Gastrocnemius medialis (tissue), 4 donors: ENCODE measurements around the gene MYL7.

Source experiments
- CTCF ChIP-seq, 5 experiments: fragments of 450-650 bp in 3 of 5; fragments of 200-600 bp in 2 of 5; sonication (generic) in 2 of 5; IDR thresholded peaks in 4 of 5; conservative IDR thresholded peaks in 1 of 5; 1 replicate in 4 of 5; 2 replicates in 1 of 5; pipeline ENCODE4 v1.5.1; 2016 to 2019; ENCODE audit warnings: antibody characterized with exemption in 5 of 5, mild to moderate bottlenecking in 3 of 5, moderate library complexity in 3 of 5
- POLR2A ChIP-seq, 2 donors: fragments of 450-650 bp; IDR thresholded peaks; one replicate each; pipeline ENCODE4 v1.6.1; 2017; ENCODE audit warnings: antibody characterized with exemption in 2 of 2, mild to moderate bottlenecking in 2 of 2, moderate library complexity in 2 of 2

GRCh38 chr7:44184873-44185446 is 43.8 kb upstream of the MYL7 start:
- TF ChIP-seq CTCF (IDR thresholded peaks at IDR 0.05 in 4 of 5, conservative IDR thresholded peaks at IDR 0.05 in 1 of 5) (no peak), POLR2A (IDR thresholded peaks at IDR 0.05) (no peak)
